HG03378 (cell line): Measurements from ENCODE around the gene KRTAP4-16.
"Not testable (repeated sequence)": the region's sequence is repeated elsewhere in the genome, so short reads cannot be mapped to it uniquely, and the experiment has no call there.

Source experiments
- ATAC-seq: cut with Tn5 transposase; IDR thresholded peaks from one replicate; pipeline ENCODE4 v1.9.1; 2021; ENCODE audit warnings: mild to moderate bottlenecking, moderate library complexity; ENCODE audit not compliant: unreplicated experiment

KRTAP4-16 gene

GRCh38 chr17:41101586-41102259 is at the start of gene KRTAP4-16:
KRTAP4-16 (minus strand) TSS chr17:41102209; CDS start chr17:41102209, 0 bp downstream.
- ATAC-seq: no peak

GRCh38 chr17:41151525-41151924 is 49.5 kb upstream of the KRTAP4-16 start:
- ATAC-seq: no peak

GRCh38 chr17:41150026-41150425 is 48.0 kb upstream of the KRTAP4-16 start:
- no peak for ATAC-seq

- no peak for ATAC-seq
Observed at GRCh38 chr17:41149652-41149985, 47.6 kb upstream of the KRTAP4-16 start, which contains the start of gene KRTAP4-5. KRTAP4-5 (minus strand) TSS chr17:41149825; CDS start chr17:41149767, 58 bp downstream.

GRCh38 chr17:41148971-41149651 is 47.1 kb upstream of the KRTAP4-16 start:
- ATAC-seq: not testable (repeated sequence)

GRCh38 chr17:41147531-41148204 is 45.7 kb upstream of the KRTAP4-16 start:
- ATAC-seq: no peak

GRCh38 chr17:41145261-41145660 is 43.3 kb upstream of the KRTAP4-16 start:
- no peak for ATAC-seq

- ATAC-seq: no peak
Observed at GRCh38 chr17:41144846-41145245, 42.8 kb upstream of the KRTAP4-16 start.

GRCh38 chr17:41141361-41141760 is 39.4 kb upstream of the KRTAP4-16 start:
- no peak for ATAC-seq

GRCh38 chr17:41140360-41141131 is 38.5 kb upstream of the KRTAP4-16 start, which contains the start of gene KRTAP4-6:
KRTAP4-6 (minus strand) TSS chr17:41140544; CDS start chr17:41140487, 57 bp downstream.
- ATAC-seq: no peak

GRCh38 chr17:41139865-41140264 is 37.9 kb upstream of the KRTAP4-16 start:
- ATAC-seq: not testable (repeated sequence)

- no peak for ATAC-seq
Observed at GRCh38 chr17:41133880-41134735, 32.1 kb upstream of the KRTAP4-16 start.

GRCh38 chr17:41131979-41132378 is 30.0 kb upstream of the KRTAP4-16 start:
- no peak for ATAC-seq

- ATAC-seq: no peak
Observed at GRCh38 chr17:41127371-41127770, 25.4 kb upstream of the KRTAP4-16 start.

- ATAC-seq: no peak
Observed at GRCh38 chr17:41126412-41126811, 24.4 kb upstream of the KRTAP4-16 start.

- ATAC-seq: no peak
Observed at GRCh38 chr17:41125064-41125463, 23.1 kb upstream of the KRTAP4-16 start.

GRCh38 chr17:41123991-41124371 is 22.0 kb upstream of the KRTAP4-16 start, which contains the start of gene KRTAP4-12:
KRTAP4-12 (minus strand) TSS chr17:41124182; CDS start chr17:41124122, 60 bp downstream.
- ATAC-seq: not testable (repeated sequence)

GRCh38 chr17:41123292-41123990 is 21.4 kb upstream of the KRTAP4-16 start:
- not testable (repeated sequence) for ATAC-seq

GRCh38 chr17:41121742-41122141 is 19.7 kb upstream of the KRTAP4-16 start:
- no peak for ATAC-seq
